ENCODE measurements around the gene CMKLR1. TPM values are rescaled to one million over a fixed set of nuclear protein-coding genes. Genes with fewer than 3 reads are reported as not detected.

CMKLR1 gene
- total and polyA plus RNA-seq, 2 donors (not counting 3 experiments of a cell fraction or from before 2014, with no cell fraction given), result 0.61 TPM; not detected in 1

GRCh38 chr12:108370415-108370814 lies 31.3 kb upstream of the CMKLR1 start:
- DNase-seq (ENCODE audit: low read depth, low spot score) (no peak), FAIRE-seq (no peak)
- H4K20me1 ChIP-seq (replicated peaks; ENCODE audit: control insufficient read depth, extremely low read depth, insufficient read depth, low read length), result no peaks in the 10 kb centered on the region
- no peak for TF ChIP-seq CTCF (IDR thresholded peaks at IDR 0.05; ENCODE audit: extremely low read depth in 1 of 2, insufficient read depth in 1 of 2, low read depth in 1 of 2, low read length in 2 of 2)
- TF ChIP-seq POLR2AphosphoS5 (IDR thresholded peaks at IDR 0.05; ENCODE audit: insufficient read depth, low read depth, low read length), result no peak
- no peak for TF ChIP-seq MAX (IDR thresholded peaks at IDR 0.05; ENCODE audit: insufficient read depth, insufficient read length)
- TF ChIP-seq POLR2A (IDR thresholded peaks at IDR 0.05; ENCODE audit: low read depth, low read length), result no peak
- no peak for TF ChIP-seq FOS (IDR thresholded peaks at IDR 0.05; ENCODE audit: borderline replicate concordance, insufficient read depth, low read length)
- TF ChIP-seq GATA2 (IDR thresholded peaks at IDR 0.05; ENCODE audit: insufficient read depth, insufficient read length, low read depth, low read length), result no peak
- TF ChIP-seq EZH2 (IDR thresholded peaks at IDR 0.05; ENCODE audit: borderline replicate concordance, low read depth, low read length, severe bottlenecking), result no peak
- no peak for TF ChIP-seq JUN (IDR thresholded peaks at IDR 0.05; ENCODE audit: borderline replicate concordance, insufficient read depth, insufficient read length, low read depth)
- TF ChIP-seq MYC (IDR thresholded peaks at IDR 0.05; ENCODE audit: low read depth, low read length), result no peak
- POLR2A ChIA-PET, result no interaction called here
- CTCF ChIA-PET, result interaction anchor here (1.1 kb wide), 1 partner anchor 10 kb away, joined by 3 read pairs; no protein-coding TSS in a partner anchor
- H3K9me3 ChIP-seq (replicated peaks; ENCODE audit: control insufficient read depth, insufficient read depth, low read length), result no peaks in the 10 kb centered on the region
- H2AFZ ChIP-seq (ENCODE audit: low read depth, low read length), result no peak overlapping the region
- H3K27ac ChIP-seq (ENCODE audit: insufficient read depth, low read depth, low read length), result no peak overlapping the region
- no peak overlapping the region for H3K4me2 ChIP-seq (ENCODE audit: insufficient read depth, low read length)
- dilution Hi-C loops (cut with MboI; ENCODE audit: extremely low pct_ligation_motif_present, low sequenced_read_pairs) (no loop called here), intact Hi-C loops (cut with micrococcal nuclease) (no loop called here)
- H3K36me3 ChIP-seq (ENCODE audit: control insufficient read depth in 2 of 2, extremely low read depth in 1 of 2, insufficient read depth in 2 of 2, low read length in 2 of 2), result no peaks in the 10 kb centered on the region
- no TSS peak for BruUV-seq (replicated peaks)
- H3K9me1 ChIP-seq (replicated peaks; ENCODE audit: control insufficient read depth, extremely low read depth, insufficient read depth, low read length), result no peaks in the 10 kb centered on the region
- no peak overlapping the region for H3K9ac ChIP-seq (replicated peaks; ENCODE audit: extremely low read depth, insufficient read depth, low read length)
- H3K4me3 ChIP-seq (replicated peaks in 1 of 3; ENCODE audit: insufficient read depth in 1 of 3, low read depth in 1 of 3, low read length in 3 of 3), result no peak overlapping the region
- no peaks in the 10 kb centered on the region for H3K79me2 ChIP-seq (ENCODE audit: control insufficient read depth, insufficient read depth, low read length)
- H3K27me3 ChIP-seq (ENCODE audit: control insufficient read depth in 2 of 2, insufficient read depth in 2 of 2, low read length in 2 of 2), result no peaks in the 10 kb centered on the region
- no peaks in the 10 kb centered on the region for H3K4me1 ChIP-seq (ENCODE audit: control insufficient read depth, extremely low read depth, insufficient read depth, low read length)
